ENCODE measurements around the gene UBE2D1. TPM values are rescaled to one million over a fixed set of nuclear protein-coding genes. Genes with fewer than 3 reads are reported as not detected.

UBE2D1 gene
- 14.2 TPM for total RNA-seq

GRCh38 chr10:58334817-58335305 lies at the start of gene UBE2D1:
TSS of gene UBE2D1 (plus strand) at chr10:58335006. CDS start at chr10:58335202, 196 bp downstream.
- DNase-seq (ENCODE audit: low spot score): peak; percentile 91

- peak; percentile 43 for DNase-seq (ENCODE audit: low spot score)
Measured at GRCh38 chr10:58291538-58292174, 43.1 kb upstream of the UBE2D1 start.

- no peak for DNase-seq (ENCODE audit: low spot score)
Measured at GRCh38 chr10:58293989-58294388, 40.8 kb upstream of the UBE2D1 start.

GRCh38 chr10:58299580-58299979 lies 35.2 kb upstream of the UBE2D1 start:
- no peak for DNase-seq (ENCODE audit: low spot score)

GRCh38 chr10:58300676-58301075 lies 34.1 kb upstream of the UBE2D1 start:
- no peak for DNase-seq (ENCODE audit: low spot score)

- no peak for DNase-seq (ENCODE audit: low spot score)
Measured at GRCh38 chr10:58302254-58302653, 32.6 kb upstream of the UBE2D1 start.

GRCh38 chr10:58304099-58304633 lies 30.6 kb upstream of the UBE2D1 start:
- no peak for DNase-seq (ENCODE audit: low spot score)

GRCh38 chr10:58305821-58306220 lies 29.0 kb upstream of the UBE2D1 start:
- no peak for DNase-seq (ENCODE audit: low spot score)

- DNase-seq (ENCODE audit: low spot score): no peak
Measured at GRCh38 chr10:58307676-58308075, 27.1 kb upstream of the UBE2D1 start.

GRCh38 chr10:58311026-58311425 lies 23.8 kb upstream of the UBE2D1 start:
- no peak for DNase-seq (ENCODE audit: low spot score)

- DNase-seq (ENCODE audit: low spot score): no peak
Measured at GRCh38 chr10:58316874-58317273, 17.9 kb upstream of the UBE2D1 start.

GRCh38 chr10:58318346-58318745 lies 16.5 kb upstream of the UBE2D1 start:
- no peak for DNase-seq (ENCODE audit: low spot score)

- DNase-seq (ENCODE audit: low spot score): no peak
Measured at GRCh38 chr10:58319599-58319998, 15.2 kb upstream of the UBE2D1 start.

- no peak for DNase-seq (ENCODE audit: low spot score)
Measured at GRCh38 chr10:58320351-58321049, 14.3 kb upstream of the UBE2D1 start.

GRCh38 chr10:58322072-58322834 lies 12.6 kb upstream of the UBE2D1 start:
- no peak for DNase-seq (ENCODE audit: low spot score)

GRCh38 chr10:58322835-58323209 lies 12.0 kb upstream of the UBE2D1 start:
- no peak for DNase-seq (ENCODE audit: low spot score)

- DNase-seq (ENCODE audit: low spot score): peak; percentile 45
Measured at GRCh38 chr10:58326967-58327381, 7.8 kb upstream of the UBE2D1 start.

- DNase-seq (ENCODE audit: low spot score): no peak
Measured at GRCh38 chr10:58328233-58328632, 6.6 kb upstream of the UBE2D1 start.

- no peak for DNase-seq (ENCODE audit: low spot score)
Measured at GRCh38 chr10:58330431-58330830, 4.4 kb upstream of the UBE2D1 start.

GRCh38 chr10:58331646-58332045 lies 3.2 kb upstream of the UBE2D1 start:
- DNase-seq (ENCODE audit: low spot score): no peak

- peak; percentile 45 for DNase-seq (ENCODE audit: low spot score)
Measured at GRCh38 chr10:58335306-58336005, 650 bp downstream of the UBE2D1 start.

GRCh38 chr10:58336242-58336641 lies 1.4 kb downstream of the UBE2D1 start:
- no peak for DNase-seq (ENCODE audit: low spot score)
